Activated CD4-positive, alpha-beta T cell treated with anti-CD3 and anti-CD28 coated beads, Interleukin-2, amount 50 U/mL, for 4 hours (primary cell): Measurements from ENCODE around the gene HMMR.
"Not testable (repeated sequence)": the region's sequence is repeated elsewhere in the genome, so short reads cannot be mapped to it uniquely, and the experiment has no call there.

Experiments used
- DNase-seq, 2 experiments: peaks; one replicate each; pipeline ENCODE4 v3.0.0-alpha.2; 2020

HMMR gene, protein sequence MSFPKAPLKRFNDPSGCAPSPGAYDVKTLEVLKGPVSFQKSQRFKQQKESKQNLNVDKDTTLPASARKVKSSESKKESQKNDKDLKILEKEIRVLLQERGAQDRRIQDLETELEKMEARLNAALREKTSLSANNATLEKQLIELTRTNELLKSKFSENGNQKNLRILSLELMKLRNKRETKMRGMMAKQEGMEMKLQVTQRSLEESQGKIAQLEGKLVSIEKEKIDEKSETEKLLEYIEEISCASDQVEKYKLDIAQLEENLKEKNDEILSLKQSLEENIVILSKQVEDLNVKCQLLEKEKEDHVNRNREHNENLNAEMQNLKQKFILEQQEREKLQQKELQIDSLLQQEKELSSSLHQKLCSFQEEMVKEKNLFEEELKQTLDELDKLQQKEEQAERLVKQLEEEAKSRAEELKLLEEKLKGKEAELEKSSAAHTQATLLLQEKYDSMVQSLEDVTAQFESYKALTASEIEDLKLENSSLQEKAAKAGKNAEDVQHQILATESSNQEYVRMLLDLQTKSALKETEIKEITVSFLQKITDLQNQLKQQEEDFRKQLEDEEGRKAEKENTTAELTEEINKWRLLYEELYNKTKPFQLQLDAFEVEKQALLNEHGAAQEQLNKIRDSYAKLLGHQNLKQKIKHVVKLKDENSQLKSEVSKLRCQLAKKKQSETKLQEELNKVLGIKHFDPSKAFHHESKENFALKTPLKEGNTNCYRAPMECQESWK

DNA sequence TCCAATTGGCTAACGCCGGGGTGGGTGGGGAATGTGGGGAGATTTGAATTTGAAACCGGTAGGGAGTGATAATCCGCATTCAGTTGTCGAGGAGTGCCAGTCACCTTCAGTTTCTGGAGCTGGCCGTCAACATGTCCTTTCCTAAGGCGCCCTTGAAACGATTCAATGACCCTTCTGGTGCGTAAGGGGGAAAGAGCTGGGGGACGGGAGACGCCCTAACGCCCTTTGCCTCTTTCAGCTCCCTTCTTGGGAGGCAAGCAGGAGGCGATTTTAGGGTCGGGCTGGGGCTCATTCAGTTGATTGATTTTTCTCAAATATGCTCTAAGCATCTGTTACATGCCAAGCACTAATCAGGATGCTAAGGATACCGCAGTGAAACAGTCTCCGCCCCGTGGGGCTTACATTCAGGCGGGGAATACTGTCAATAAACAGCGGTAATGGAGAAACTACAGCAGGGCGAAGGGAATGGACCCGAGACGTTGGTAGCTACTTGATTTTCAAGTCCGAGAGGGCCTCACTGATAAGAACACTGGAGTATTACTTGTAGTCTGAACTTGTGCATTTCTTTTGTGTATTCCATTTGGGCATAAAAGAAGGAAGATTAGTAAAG lies at the start of gene HMMR:
HMMR (plus strand) TSS at position 71 of the 610 bp plus-strand sequence; CDS start at position 132, 61 bp downstream.
- DNase-seq, result no peak

DNA sequence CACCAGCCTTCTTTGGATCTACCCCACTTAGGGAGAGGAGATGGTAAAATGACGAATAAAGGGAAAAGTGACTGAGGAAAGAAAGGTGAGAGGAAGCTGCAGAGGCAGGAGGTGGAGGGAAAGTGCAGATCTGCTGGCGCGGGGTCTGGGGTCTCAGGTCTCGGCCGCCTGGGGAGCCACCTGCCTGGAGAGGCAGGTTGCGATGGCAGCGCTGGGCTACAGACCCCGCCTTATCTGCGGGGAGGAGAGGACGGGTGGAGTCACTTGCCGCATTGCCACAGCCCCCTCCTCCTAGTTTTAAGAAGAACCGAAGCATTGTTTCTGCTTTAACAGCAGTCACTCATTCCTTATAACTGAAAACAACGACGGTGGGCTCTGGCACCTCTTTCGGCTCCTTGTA lies 44.8 kb upstream of the HMMR start:
- not testable (repeated sequence) for DNase-seq

GRCh38 chr5:163424836-163425235 lies 35.6 kb upstream of the HMMR start:
- no peak for DNase-seq

DNA sequence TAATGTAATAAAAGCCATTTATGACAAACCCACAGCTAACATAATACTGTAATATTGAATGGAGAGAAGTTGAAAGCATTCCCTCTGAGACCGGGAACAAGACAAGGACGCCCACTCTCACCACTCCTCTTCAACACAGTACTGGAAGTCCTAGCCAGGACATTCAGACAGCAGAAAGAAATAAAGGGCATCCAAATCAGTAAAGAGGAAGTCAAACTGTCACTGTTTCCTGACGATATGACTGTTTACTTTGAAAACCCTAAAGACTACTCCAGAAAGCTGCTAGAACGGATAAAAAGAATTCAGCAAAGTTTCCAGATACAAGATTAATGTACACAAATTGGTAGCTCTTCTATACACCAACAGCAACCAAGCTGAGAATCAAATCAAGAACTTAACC lies 34.3 kb upstream of the HMMR start:
- not testable (repeated sequence) for DNase-seq

DNA sequence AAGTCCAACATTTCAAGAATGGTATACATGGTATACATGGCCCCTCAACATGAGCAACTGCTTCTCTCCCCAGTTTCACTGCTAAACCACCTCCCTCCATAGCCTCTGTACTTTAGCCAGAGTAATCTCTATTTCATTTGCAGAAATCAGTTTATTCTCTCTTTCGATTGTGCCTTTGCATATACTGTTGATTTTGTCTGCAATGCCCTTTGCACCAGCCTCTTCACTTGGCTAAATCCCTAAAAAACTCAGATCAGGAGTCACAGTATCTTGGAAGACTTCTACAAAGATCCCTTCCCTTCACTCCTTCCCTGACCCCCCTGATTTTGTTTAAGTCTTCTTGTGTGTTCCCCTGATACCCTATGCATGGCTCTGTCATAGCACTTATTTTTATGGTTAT lies 27.9 kb upstream of the HMMR start:
- DNase-seq, result no peak

- no peak for DNase-seq
Observed at GRCh38 chr5:163433271-163433670, 27.2 kb upstream of the HMMR start.

DNA sequence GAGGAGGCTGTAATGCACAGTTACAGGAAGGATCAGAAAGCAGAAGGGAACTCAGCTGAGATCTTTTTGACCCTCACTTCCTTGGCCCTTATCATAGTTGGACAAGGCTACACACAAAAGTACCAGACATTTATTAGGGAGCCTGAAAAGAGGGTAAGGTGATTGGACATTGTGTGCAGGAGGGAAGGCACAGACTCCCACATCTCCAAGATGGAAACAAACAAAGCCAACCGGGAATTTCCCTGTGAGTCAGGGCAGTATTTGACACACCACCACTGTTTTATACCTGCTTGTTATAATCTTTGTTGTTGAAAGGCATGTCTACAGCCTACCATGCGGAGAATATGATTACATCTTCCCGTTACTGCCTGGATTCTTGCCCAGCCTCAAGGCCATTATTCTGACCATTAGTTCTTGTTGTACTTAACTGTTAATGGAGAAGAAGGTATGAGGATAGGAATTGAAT lies 26.0 kb upstream of the HMMR start:
- DNase-seq, result no peak

DNA sequence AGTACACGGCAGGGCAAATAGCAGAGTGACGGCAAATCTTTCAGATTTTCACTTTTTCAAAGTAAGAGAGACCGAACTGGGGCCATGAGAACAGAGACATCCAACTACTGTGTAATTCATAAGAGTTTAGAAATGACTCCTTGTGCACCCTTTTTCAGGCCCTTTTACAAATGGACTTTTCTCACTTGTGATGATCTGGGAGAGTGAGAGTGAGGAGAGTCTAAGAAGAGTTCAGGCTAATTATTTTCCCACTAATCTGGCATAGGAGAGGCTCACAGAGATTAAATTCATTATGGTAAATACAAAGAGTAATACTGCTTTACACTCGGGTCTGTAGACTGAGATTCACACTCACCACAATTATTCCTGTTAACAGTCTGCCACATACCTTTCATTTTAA lies 23.9 kb upstream of the HMMR start:
- DNase-seq, result no peak

GRCh38 chr5:163437011-163437308 lies 23.5 kb upstream of the HMMR start:
- DNase-seq, result no peak

GRCh38 chr5:163437309-163438182 lies 22.9 kb upstream of the HMMR start, which contains the start of gene CCNG1:
CCNG1 (plus strand) TSS chr5:163437595; CDS start chr5:163439257, 1,662 bp downstream.
- peak; percentile 80 to 82 for DNase-seq

DNA sequence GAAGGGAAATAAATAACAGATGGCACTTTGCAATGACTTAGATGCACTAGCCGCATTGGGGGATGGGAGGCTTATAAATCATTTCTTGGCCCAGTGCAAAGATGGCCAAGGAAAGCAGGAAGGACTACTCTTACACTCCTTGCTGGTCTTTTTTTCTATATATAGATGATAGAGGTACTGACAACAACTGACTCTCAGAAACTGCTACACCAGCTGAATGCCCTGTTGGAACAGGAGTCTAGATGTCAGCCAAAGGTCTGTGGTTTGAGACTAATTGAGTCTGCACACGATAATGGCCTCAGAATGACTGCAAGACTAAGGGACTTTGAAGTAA lies 21.4 kb upstream of the HMMR start:
- no peak for DNase-seq

DNA sequence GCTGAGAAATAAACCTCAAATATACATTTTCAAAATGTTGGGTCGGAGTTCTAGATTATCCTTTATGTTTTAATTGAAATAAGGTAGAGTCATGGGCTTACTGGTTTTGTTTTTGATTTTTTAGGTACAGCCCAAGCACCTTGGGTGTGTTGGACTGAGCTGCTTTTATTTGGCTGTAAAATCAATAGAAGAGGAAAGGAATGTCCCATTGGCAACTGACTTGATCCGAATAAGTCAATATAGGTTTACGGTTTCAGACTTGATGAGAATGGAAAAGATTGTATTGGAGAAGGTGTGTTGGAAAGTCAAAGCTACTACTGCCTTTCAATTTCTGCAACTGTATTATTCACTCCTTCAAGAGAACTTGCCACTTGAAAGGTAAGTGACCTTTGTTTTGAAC lies 19.5 kb upstream of the HMMR start:
- DNase-seq, result no peak

GRCh38 chr5:163444526-163444925 lies 15.9 kb upstream of the HMMR start:
- DNase-seq, result no peak

- no peak for DNase-seq
Observed at GRCh38 chr5:163445345-163445744, 15.1 kb upstream of the HMMR start.

DNA sequence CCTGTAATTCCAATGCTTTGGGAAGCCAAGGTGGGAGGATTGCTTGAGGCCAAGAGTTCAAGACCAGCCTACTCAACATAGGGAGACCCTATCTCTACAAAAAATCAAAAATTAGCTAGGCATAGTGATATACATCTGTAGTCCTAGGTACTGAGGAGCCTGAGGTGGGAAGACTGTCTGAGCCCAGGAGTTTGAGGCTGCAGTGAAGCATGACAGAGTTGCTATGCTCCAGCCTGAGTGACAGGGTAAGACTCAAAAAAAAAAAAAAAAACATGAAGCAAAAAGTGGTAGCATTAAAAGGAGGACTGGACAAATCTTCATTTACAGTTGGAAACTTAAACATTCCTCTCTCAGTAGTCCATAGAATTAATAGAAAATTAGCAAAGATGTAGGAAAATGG lies 13.2 kb upstream of the HMMR start:
- no peak for DNase-seq

- no peak for DNase-seq
Observed at GRCh38 chr5:163447875-163448274, 12.6 kb upstream of the HMMR start.

GRCh38 chr5:163448491-163448890 lies 11.9 kb upstream of the HMMR start:
- no peak for DNase-seq

DNA sequence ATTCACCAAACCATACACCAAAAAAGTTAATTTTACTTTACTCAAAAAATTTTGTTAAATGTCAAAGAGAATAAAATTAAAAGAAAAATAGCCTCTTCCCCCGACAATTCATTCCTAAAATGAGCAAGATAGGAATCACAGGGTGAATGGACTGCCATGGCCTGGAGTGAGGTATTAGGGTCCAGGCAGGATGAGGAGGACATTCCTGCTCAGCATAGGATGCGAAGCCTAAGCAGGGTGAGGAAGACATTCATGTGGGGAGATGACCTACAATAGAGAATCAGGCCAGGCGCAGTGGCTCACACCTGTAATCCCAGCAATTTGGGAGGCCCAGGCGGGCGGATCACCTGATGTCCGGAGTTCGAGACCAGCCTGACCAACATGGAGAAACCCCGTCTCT lies 8.9 kb upstream of the HMMR start:
- DNase-seq, result no peak

DNA sequence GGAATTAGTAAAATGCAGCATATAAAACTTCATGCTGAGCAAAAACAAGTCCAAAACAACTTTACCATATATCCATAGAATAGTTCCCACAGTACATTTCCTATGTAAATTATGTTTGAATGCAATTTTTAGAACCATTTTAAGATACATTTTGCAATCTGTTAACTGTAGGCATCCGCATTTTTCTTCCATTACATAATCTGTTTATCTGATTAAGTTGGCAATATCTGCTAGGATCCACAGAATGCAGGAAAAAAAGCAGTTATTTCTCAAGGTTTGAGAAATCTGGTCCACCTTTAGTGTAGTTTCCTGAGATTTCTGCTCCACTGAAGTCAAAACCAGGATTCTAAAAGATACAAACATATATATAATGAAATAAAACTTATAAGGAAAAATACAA lies 6.7 kb upstream of the HMMR start:
- DNase-seq, result no peak

DNA sequence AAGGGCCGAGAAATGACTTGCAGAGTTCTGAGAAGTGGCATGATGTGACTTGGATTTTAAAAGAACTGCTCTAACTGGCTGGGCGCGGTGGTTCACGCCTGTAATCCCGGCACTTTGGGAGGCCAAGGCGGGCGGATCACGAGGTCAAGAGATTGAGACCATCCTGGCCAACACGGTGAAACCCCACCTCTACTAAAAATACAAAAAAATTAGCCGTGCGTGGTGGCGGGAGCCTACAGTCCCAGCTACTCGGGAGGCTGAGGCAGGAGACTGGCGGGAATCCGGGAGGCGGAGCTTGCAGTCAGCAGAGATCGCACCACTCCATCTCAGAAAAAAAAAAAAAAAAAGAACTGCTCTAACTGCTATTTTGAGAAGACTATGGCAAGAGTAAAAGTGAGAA lies 5.0 kb upstream of the HMMR start:
- DNase-seq, result not testable (repeated sequence)

DNA sequence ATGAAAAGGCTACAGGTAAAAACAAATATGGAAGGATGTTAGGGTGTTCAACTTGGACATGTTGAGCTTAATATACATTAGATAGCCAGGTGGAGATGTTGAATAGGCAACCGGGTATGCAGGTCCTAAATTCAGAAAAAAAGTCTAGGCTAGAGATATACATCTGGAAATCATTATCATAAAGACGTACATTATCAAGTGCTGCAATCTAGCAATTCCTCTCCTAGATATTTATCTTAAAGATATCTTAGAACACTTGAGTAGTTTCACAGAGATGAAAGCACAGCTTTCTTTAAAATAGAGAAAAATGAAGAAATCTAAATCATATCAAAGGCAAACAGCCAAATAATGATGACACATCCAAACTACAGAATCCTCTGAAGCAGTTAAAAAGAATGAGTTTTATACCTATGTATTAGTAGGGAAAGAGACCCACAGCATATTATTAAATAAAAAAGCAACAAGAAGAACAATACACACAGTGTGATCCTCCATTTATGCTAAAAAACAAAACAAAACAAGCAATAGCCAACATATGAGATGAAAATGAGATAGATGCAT lies 4.3 kb upstream of the HMMR start:
- DNase-seq, result no peak

DNA sequence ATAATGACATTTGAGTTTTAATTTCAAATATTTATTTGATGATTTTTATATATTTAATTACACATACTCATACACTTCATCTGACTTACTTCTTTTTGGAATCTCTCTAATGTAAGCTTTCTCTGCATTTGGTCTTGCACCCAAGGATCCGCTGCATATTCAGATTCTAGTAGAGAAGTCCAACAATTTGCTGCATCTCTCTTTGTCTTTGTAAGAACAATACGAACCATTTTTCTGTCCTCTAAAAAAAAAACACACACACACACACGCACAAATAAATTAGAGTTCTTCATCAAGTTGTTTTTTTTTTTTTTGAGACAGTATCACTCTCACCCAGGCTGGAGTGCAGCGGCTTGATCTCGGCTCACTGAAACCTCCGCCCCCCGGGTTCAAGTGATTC lies 3.6 kb upstream of the HMMR start:
- DNase-seq, result no peak
